NT2/D1 (cell line): Measurements from ENCODE around the gene PDE11A.

Source experiments
- SUZ12 ChIP-seq: IDR thresholded peaks from 2 replicates; pipeline ENCODE4 v1.6.1; 2011; ENCODE audit not compliant: insufficient read length, insufficient read depth; ENCODE audit errors: extremely low read depth
- YY1 ChIP-seq: IDR thresholded peaks from 2 replicates; pipeline ENCODE4 v1.6.1; 2011; ENCODE audit not compliant: insufficient read length, insufficient read depth
- ZNF274 ChIP-seq: IDR thresholded peaks from 2 replicates; pipeline ENCODE4 v1.6.1; 2011; ENCODE audit warnings: mild to moderate bottlenecking, low read depth, low read length

DNA sequence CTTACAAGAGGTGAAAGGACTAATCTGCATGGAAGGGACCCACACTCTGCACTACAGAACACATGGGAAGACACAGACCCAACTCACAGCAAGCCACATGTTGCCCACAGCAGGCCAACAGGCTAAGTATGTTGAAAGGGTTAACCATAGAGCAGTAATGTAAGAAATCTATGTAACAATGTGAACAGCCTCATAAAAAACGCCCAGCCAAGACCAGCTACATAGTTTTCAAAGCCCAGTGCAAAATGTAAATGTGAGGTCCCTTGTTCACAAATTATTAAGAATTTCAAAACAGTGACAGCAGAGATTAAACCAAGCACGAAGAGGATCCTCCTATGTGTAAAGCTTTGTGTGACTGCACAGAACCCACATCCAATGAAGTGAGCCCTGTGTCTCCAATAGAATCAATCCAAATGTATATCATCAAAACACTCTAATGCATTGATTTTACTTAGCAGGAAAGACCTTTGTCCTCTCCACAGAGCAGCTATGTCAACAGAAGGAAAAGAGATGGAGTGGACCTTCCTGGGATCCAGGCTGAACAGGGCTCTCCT is 469.9 kb downstream of the PDE11A start:
- TF ChIP-seq YY1 (no peak), SUZ12 (no peak), ZNF274 (no peak)
